ENCODE measurements around the gene FCRL2.

DNA sequence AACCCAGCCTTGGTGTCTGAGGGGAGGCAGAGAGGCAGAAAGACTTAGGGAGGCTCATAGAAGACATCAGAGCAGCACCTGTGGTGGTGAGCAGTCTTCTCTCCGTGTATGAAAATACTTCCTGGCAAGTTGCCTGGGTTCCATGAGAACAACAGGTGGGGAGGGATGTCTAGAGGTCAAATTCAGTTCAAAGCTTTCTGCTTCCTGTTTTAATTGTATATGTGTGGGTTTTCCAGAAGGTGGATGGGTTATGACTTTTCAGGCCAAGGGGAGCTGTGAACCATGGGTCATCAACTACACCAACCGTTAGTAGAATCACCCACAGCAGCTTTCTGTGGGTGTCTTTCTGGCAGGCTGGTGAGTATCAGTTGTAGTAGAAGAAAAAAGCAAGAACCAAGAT is 4.1 kb upstream of the FCRL2 start:
- TF ChIP-seq, protein P1, sequence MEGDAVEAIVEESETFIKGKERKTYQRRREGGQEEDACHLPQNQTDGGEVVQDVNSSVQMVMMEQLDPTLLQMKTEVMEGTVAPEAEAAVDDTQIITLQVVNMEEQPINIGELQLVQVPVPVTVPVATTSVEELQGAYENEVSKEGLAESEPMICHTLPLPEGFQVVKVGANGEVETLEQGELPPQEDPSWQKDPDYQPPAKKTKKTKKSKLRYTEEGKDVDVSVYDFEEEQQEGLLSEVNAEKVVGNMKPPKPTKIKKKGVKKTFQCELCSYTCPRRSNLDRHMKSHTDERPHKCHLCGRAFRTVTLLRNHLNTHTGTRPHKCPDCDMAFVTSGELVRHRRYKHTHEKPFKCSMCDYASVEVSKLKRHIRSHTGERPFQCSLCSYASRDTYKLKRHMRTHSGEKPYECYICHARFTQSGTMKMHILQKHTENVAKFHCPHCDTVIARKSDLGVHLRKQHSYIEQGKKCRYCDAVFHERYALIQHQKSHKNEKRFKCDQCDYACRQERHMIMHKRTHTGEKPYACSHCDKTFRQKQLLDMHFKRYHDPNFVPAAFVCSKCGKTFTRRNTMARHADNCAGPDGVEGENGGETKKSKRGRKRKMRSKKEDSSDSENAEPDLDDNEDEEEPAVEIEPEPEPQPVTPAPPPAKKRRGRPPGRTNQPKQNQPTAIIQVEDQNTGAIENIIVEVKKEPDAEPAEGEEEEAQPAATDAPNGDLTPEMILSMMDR (IDR thresholded peaks at IDR 0.05): no peak
- no peak for TF ChIP-seq POLR2A (IDR thresholded peaks at IDR 0.05)
